Progenitor cell of endocrine pancreas (in vitro differentiated cells): ENCODE measurements around the gene RRP1B. TPM values are rescaled to one million over a fixed set of nuclear protein-coding genes. Genes with fewer than 3 reads are reported as not detected.

ENCODE experiments used
- DNase-seq: peaks from one replicate; pipeline ENCODE4 v3.0.0; 2021; ENCODE audit warnings: low spot score; ENCODE audit not compliant: unreplicated experiment
- H3K27ac Mint-ChIP-seq: 2 replicates; pipeline ENCODE4 v1.8.0; 2021; ENCODE audit warnings: mild to moderate bottlenecking, moderate library complexity, mixed read lengths
- H3K27me3 Mint-ChIP-seq: 2 replicates; pipeline ENCODE4 v1.8.0; 2021; ENCODE audit warnings: mixed read lengths
- H3K36me3 Mint-ChIP-seq: 2 replicates; pipeline ENCODE4 v1.8.0; 2022; ENCODE audit warnings: mixed read lengths; ENCODE audit not compliant: insufficient read depth
- H3K4me1 Mint-ChIP-seq: 2 replicates; pipeline ENCODE4 v1.8.0; 2021; ENCODE audit warnings: low read depth, mixed read lengths
- H3K4me3 Mint-ChIP-seq: 2 replicates; pipeline ENCODE4 v1.8.0; 2021; ENCODE audit warnings: low read depth, mild to moderate bottlenecking, moderate library complexity, mixed read lengths
- H3K9me3 Mint-ChIP-seq: 2 replicates; pipeline ENCODE4 v1.8.0; 2021; ENCODE audit warnings: low read depth, mixed read lengths
- CTCF ChIP-seq: fragments of 200-600 bp; sonication (generic); IDR thresholded peaks from one replicate; pipeline ENCODE4 v1.5.0; 2021; ENCODE audit warnings: antibody characterized with exemption, mild to moderate bottlenecking; ENCODE audit not compliant: unreplicated experiment
- total RNA-seq: library from RNA; stranded (reverse); gene quantifications from 2 replicates; pipeline ENCODE4 v1.2.1, GENCODE V29; 2021

The RRP1B gene
- total RNA-seq, 1 donor from 2014 or later: 38.0 TPM

GRCh38 chr21:43687566-43688399, 28.4 kb downstream of the RRP1B start:
- no peaks in the 10 kb centered on the region for H3K4me1 Mint-ChIP-seq
- no peak overlapping the region for H3K27ac Mint-ChIP-seq
- TF ChIP-seq CTCF: no peak
- H3K9me3 Mint-ChIP-seq: no peaks in the 10 kb centered on the region
- no peak overlapping the region for H3K4me3 Mint-ChIP-seq
- no peaks in the 10 kb centered on the region for H3K27me3 Mint-ChIP-seq
- DNase-seq: no peak
- H3K36me3 Mint-ChIP-seq: peaks cover 16% of the 10 kb centered on the region

- DNase-seq: no peak
- Mint-ChIP-seq H3K9me3 (no peaks in the 10 kb centered on the region), H3K27ac (no peak overlapping the region), H3K36me3 (peaks cover 18% of the 10 kb centered on the region), H3K27me3 (no peaks in the 10 kb centered on the region), H3K4me3 (no peak overlapping the region), H3K4me1 (no peaks in the 10 kb centered on the region)
- no peak for TF ChIP-seq CTCF
Measured at GRCh38 chr21:43688906-43689305, 29.5 kb downstream of the RRP1B start.

- DNase-seq: no peak
- Mint-ChIP-seq H3K27ac (no peak overlapping the region), H3K4me3 (no peak overlapping the region), H3K27me3 (no peaks in the 10 kb centered on the region), H3K36me3 (peaks cover 19% of the 10 kb centered on the region), H3K9me3 (no peaks in the 10 kb centered on the region), H3K4me1 (no peaks in the 10 kb centered on the region)
- TF ChIP-seq CTCF: no peak
Measured at GRCh38 chr21:43689556-43690337, 30.4 kb downstream of the RRP1B start.

GRCh38 chr21:43690346-43690745, 31.0 kb downstream of the RRP1B start:
- Mint-ChIP-seq H3K4me3 (no peak overlapping the region), H3K4me1 (no peaks in the 10 kb centered on the region), H3K36me3 (peaks cover 22% of the 10 kb centered on the region), H3K27me3 (no peaks in the 10 kb centered on the region), H3K27ac (no peak overlapping the region), H3K9me3 (no peaks in the 10 kb centered on the region)
- no peak for TF ChIP-seq CTCF
- no peak for DNase-seq

GRCh38 chr21:43691086-43691795, 31.9 kb downstream of the RRP1B start:
- no peak for TF ChIP-seq CTCF
- Mint-ChIP-seq H3K9me3 (no peaks in the 10 kb centered on the region), H3K27me3 (no peaks in the 10 kb centered on the region), H3K27ac (no peak overlapping the region), H3K4me1 (no peaks in the 10 kb centered on the region), H3K36me3 (peaks cover 23% of the 10 kb centered on the region), H3K4me3 (no peak overlapping the region)
- DNase-seq: no peak
